Liver (tissue), 9 donors: ENCODE results near the gene LRRN4CL. TPM values are rescaled to one million over a fixed set of nuclear protein-coding genes. Genes with fewer than 3 reads are reported as not detected.

ENCODE experiments used
- DNase-seq: peaks from one replicate; pipeline ENCODE4 v3.0.0-alpha.2; 2017; ENCODE audit warnings: low spot score
- H3K27ac ChIP-seq, 2 donors: one replicate each; pipeline ENCODE4 v1.7.0; 2013; ENCODE audit warnings: inconsistent platforms in 2 of 2, low read length in 2 of 2, control low read depth in 1 of 2, low read depth in 1 of 2, mild to moderate bottlenecking in 1 of 2
- H3K27me3 ChIP-seq, 4 donors: one replicate each; pipeline versions ENCODE4 v1.6.1 to v1.7.0; 2013; ENCODE audit warnings: low read length in 3 of 4, inconsistent platforms in 1 of 4, mild to moderate bottlenecking in 1 of 4, moderate library complexity in 1 of 4; ENCODE audit not compliant: control insufficient read depth in 4 of 4, insufficient read depth in 4 of 4
- H3K36me3 ChIP-seq, 4 donors: one replicate each; pipeline versions ENCODE4 v1.6.1 to v1.7.0; 2013; ENCODE audit warnings: low read length in 3 of 4, mild to moderate bottlenecking in 3 of 4, low read depth in 1 of 4, moderate library complexity in 1 of 4; ENCODE audit not compliant: control insufficient read depth in 4 of 4, insufficient read depth in 3 of 4
- H3K4me1 ChIP-seq, 4 donors: one replicate each; pipeline versions ENCODE4 v1.6.1 to v1.7.0; 2013; ENCODE audit warnings: low read length in 3 of 4, mild to moderate bottlenecking in 3 of 4, moderate library complexity in 1 of 4; ENCODE audit not compliant: control insufficient read depth in 4 of 4, insufficient read depth in 4 of 4
- H3K4me3 ChIP-seq, 3 donors: one replicate each; pipeline versions ENCODE4 v1.6.1 to v1.7.0; 2013; ENCODE audit warnings: low read length in 3 of 3, control low read depth in 1 of 3, low read depth in 1 of 3, mild to moderate bottlenecking in 1 of 3
- H3K9ac ChIP-seq, 2 donors: one replicate each; pipeline ENCODE4 v1.7.0; 2013; ENCODE audit warnings: low read length in 2 of 2, mild to moderate bottlenecking in 2 of 2, moderate library complexity in 2 of 2, control low read depth in 1 of 2, low read depth in 1 of 2
- H3K9me3 ChIP-seq, 4 donors: one replicate each; pipeline versions ENCODE4 v1.6.1 to v1.7.0; 2013; ENCODE audit warnings: low read length in 3 of 4; ENCODE audit not compliant: control insufficient read depth in 4 of 4
- ATF3 ChIP-seq: IDR thresholded peaks from 2 replicates; pipeline ENCODE4 v1.6.1; 2016; ENCODE audit warnings: antibody characterized with exemption
- CTCF ChIP-seq: fragments of 150-350 bp; IDR thresholded peaks from 2 replicates; pipeline ENCODE4 v1.5.1; 2017; ENCODE audit warnings: improper control_type of control experiment, low read depth, low read length; ENCODE audit not compliant: missing input control
- EGR1 ChIP-seq, 2 donors: IDR thresholded peaks; 2 replicates each; pipeline ENCODE4 v1.6.1; 2016 to 2018; ENCODE audit warnings: antibody characterized with exemption in 2 of 2, low read depth in 2 of 2
- FOXA1 ChIP-seq: IDR thresholded peaks from 2 replicates; pipeline ENCODE4 v1.6.1; 2016; ENCODE audit warnings: antibody characterized with exemption
- FOXA2 ChIP-seq: IDR thresholded peaks from 2 replicates; pipeline ENCODE4 v1.6.1; 2016; ENCODE audit warnings: antibody characterized with exemption
- GABPA ChIP-seq, 2 donors: IDR thresholded peaks in 1 of 2; conservative IDR thresholded peaks in 1 of 2; 2 replicates each; pipeline ENCODE4 v1.6.1; 2016; ENCODE audit warnings: antibody characterized with exemption in 2 of 2, mild to moderate bottlenecking in 1 of 2, moderate library complexity in 1 of 2
- HNF4A ChIP-seq, 2 donors: conservative IDR thresholded peaks; 2 replicates each; pipeline ENCODE4 v1.6.1; 2016; ENCODE audit warnings: antibody characterized with exemption in 2 of 2, mild to moderate bottlenecking in 2 of 2
- HNF4G ChIP-seq: IDR thresholded peaks from 2 replicates; pipeline ENCODE4 v1.6.1; 2016; ENCODE audit warnings: antibody characterized with exemption
- JUND ChIP-seq, 2 donors: IDR thresholded peaks; 2 replicates each; pipeline ENCODE4 v1.6.1; 2016; ENCODE audit warnings: antibody characterized with exemption in 2 of 2
- MAX ChIP-seq: IDR thresholded peaks from 2 replicates; pipeline ENCODE4 v1.6.1; 2016; ENCODE audit warnings: antibody characterized with exemption
- NR2F2 ChIP-seq: IDR thresholded peaks from 2 replicates; pipeline ENCODE4 v1.6.1; 2016; ENCODE audit warnings: antibody characterized with exemption
- RAD21 ChIP-seq, 2 donors: IDR thresholded peaks; 2 replicates each; pipeline ENCODE4 v1.6.1; 2016; ENCODE audit warnings: antibody characterized with exemption in 2 of 2, mild to moderate bottlenecking in 2 of 2
- REST ChIP-seq: IDR thresholded peaks from 2 replicates; pipeline ENCODE4 v1.6.1; 2016; ENCODE audit warnings: antibody characterized with exemption, mild to moderate bottlenecking
- RXRA ChIP-seq, 2 donors: IDR thresholded peaks; 2 replicates each; pipeline ENCODE4 v1.6.1; 2017 to 2018; ENCODE audit warnings: antibody characterized with exemption in 2 of 2, mild to moderate bottlenecking in 1 of 2
- SP1 ChIP-seq: IDR thresholded peaks from 2 replicates; pipeline ENCODE4 v1.6.1; 2018; ENCODE audit warnings: antibody characterized with exemption, mild to moderate bottlenecking
- TAF1 ChIP-seq: conservative IDR thresholded peaks from 2 replicates; pipeline ENCODE4 v1.6.1; 2016; ENCODE audit warnings: antibody characterized with exemption, mild to moderate bottlenecking
- YY1 ChIP-seq: IDR thresholded peaks from 2 replicates; pipeline ENCODE4 v1.6.1; 2016; ENCODE audit warnings: antibody characterized with exemption, mild to moderate bottlenecking
- WGBS: extraction: QIAGEN DNeasy Blood & Tissue Kit; methylation state at CpG from one replicate; pipeline ENCODE4 v1.1.7; 2013; 5-methylcytosine and 5-hydroxymethylcytosine counted together
- polyA plus RNA-seq, 2 donors: library from polyadenylated mRNA; stranded (reverse) in 1 of 2; unstranded in 1 of 2; fragments of 200-250 nt in 1 of 2; fragments of >200 nt in 1 of 2; fragmentation: Nextera tagmentation in 1 of 2; extraction: Ambion mirVana in 1 of 2; gene quantifications; one replicate each; pipeline versions ENCODE4 v1.2.1 to v1.2.3, GENCODE V29; 2013 to 2015
- total RNA-seq, 2 donors: library from RNA; depleted of rRNA; stranded (reverse); fragments of >200 nt; gene quantifications; one replicate each; pipeline ENCODE4 v1.2.3, GENCODE V29; 2014
- TF ChIP-seq, protein P1 (sequence below): IDR thresholded peaks from 2 replicates; pipeline ENCODE4 v1.6.1; 2016; ENCODE audit warnings: antibody characterized with exemption
- donor health status: healthy.
- donor health status: healthy.
- donor health status: healthy.
- donor health status: healthy.
- donor health status: healthy.

LRRN4CL gene
- total and polyA plus RNA-seq, 4 donors: 0.06 to 0.08 TPM; not detected in 2

GRCh38 chr11:62709247-62710000 is 20.1 kb upstream of the LRRN4CL start (continued):
- peak; percentile 35 for TF ChIP-seq NR2F2

DNA sequence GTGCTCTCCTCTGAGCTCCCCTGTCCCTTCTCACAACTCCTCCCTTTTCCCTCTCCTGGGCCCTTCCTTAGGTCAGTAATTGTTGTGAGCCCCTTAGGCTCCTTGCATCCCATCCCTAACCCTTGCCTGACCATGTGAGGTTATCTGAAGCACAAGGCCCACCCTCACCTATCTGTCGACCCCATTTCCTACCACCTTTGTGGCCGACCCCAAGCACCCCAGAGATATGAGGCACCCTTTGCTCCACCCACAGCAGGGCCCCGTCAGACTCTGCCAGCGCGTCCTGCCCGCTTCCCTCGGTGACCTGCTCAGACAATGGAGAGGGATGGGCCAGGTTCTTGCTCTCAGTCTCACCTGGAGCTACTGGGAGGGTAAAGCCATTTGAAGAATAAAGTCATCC is 19.5 kb upstream of the LRRN4CL start:
- peaks cover 0 to 4% (median 1%) of the 10 kb centered on the region in 4 donors for H3K36me3 ChIP-seq
- peak overlapping the region; percentile 93 to 95 for H3K27ac ChIP-seq
- H3K27me3 ChIP-seq: no peaks in the 10 kb centered on the region
- TF ChIP-seq MAX (no peak), FOXA2 (no peak), YY1 (no peak), FOXA1 (no peak), NR2F2 (no peak), EGR1 (IDR thresholded peaks at IDR 0.05; ENCODE audit: low read depth in 2 of 2) (no peak), HNF4A (conservative IDR thresholded peaks at IDR 0.05) (no peak), TAF1 (no peak), ATF3 (no peak), REST (no peak), GABPA (IDR thresholded peaks at IDR 0.05 in 1 of 2, conservative IDR thresholded peaks at IDR 0.05 in 1 of 2) (no peak), SP1 (no peak), HNF4G (no peak), JUND (IDR thresholded peaks at IDR 0.05) (no peak), RXRA (IDR thresholded peaks at IDR 0.05) (no peak), CTCF (no peak), RAD21 (IDR thresholded peaks at IDR 0.05) (no peak)
- TF ChIP-seq, protein P1, sequence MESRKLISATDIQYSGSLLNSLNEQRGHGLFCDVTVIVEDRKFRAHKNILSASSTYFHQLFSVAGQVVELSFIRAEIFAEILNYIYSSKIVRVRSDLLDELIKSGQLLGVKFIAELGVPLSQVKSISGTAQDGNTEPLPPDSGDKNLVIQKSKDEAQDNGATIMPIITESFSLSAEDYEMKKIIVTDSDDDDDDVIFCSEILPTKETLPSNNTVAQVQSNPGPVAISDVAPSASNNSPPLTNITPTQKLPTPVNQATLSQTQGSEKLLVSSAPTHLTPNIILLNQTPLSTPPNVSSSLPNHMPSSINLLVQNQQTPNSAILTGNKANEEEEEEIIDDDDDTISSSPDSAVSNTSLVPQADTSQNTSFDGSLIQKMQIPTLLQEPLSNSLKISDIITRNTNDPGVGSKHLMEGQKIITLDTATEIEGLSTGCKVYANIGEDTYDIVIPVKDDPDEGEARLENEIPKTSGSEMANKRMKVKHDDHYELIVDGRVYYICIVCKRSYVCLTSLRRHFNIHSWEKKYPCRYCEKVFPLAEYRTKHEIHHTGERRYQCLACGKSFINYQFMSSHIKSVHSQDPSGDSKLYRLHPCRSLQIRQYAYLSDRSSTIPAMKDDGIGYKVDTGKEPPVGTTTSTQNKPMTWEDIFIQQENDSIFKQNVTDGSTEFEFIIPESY: no peak
- 4% methylated on average over 7 of the region's 7 CpGs for WGBS
- H3K4me1 ChIP-seq: peaks cover 19 to 62% (median 51%) of the 10 kb centered on the region in 4 donors
- H3K4me3 ChIP-seq: peak overlapping the region; percentile 55 to 85 (median 56)
- peak; percentile 62 for DNase-seq
- H3K9ac ChIP-seq: peak overlapping the region; percentile 79 to 93
- no peaks in the 10 kb centered on the region for H3K9me3 ChIP-seq
